Astrocyte of the cerebellum (primary cell): Measurements from ENCODE around the gene CMIP.

Source experiments
- DNase-seq: peaks from one replicate; pipeline ENCODE4 v3.0.0-alpha.2; 2011; ENCODE audit warnings: low read depth
- H3K4me3 ChIP-seq: 2 replicates; pipeline ENCODE4 v1.5.1; 2011; ENCODE audit warnings: mild to moderate bottlenecking, low read depth, low read length, moderate library complexity
- in situ Hi-C: cut with HindIII; loops from 2 replicates; pipeline ENCODE4 v1.10.0; 2017; ENCODE audit warnings: low sequenced_read_pairs
- TF ChIP-seq, protein P1 (sequence below): IDR thresholded peaks from 2 replicates; pipeline ENCODE4 v1.5.1; 2012; ENCODE audit warnings: low read length, low read depth, moderate library complexity, mild to moderate bottlenecking; ENCODE audit errors: missing control alignments

The CMIP gene

DNA sequence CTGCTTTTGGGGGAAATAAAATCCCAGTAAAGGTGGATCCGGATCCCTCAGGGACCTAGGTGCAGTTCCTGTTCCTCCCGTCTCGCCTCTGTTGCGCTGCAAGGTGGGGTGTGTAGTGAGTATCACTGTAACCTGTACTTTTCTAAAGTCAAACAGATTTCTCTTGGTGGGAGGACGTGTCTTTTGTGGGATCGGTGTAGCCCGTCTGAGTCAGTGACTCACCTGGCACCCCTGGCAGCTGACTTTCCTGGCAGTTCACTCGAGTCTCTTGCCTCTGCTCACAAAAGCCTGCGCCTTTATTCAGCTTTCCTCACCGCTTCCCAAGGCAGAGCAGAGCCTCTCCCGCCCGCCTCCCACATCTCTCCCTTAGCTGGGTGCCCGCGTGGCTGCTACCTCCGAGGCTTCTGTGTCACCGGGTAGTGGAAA lies 85.7 kb downstream of the CMIP start:
- in situ Hi-C loops = no loop called here
- DNase-seq = no peak
- no peak overlapping the region for H3K4me3 ChIP-seq
- TF ChIP-seq, protein P1, sequence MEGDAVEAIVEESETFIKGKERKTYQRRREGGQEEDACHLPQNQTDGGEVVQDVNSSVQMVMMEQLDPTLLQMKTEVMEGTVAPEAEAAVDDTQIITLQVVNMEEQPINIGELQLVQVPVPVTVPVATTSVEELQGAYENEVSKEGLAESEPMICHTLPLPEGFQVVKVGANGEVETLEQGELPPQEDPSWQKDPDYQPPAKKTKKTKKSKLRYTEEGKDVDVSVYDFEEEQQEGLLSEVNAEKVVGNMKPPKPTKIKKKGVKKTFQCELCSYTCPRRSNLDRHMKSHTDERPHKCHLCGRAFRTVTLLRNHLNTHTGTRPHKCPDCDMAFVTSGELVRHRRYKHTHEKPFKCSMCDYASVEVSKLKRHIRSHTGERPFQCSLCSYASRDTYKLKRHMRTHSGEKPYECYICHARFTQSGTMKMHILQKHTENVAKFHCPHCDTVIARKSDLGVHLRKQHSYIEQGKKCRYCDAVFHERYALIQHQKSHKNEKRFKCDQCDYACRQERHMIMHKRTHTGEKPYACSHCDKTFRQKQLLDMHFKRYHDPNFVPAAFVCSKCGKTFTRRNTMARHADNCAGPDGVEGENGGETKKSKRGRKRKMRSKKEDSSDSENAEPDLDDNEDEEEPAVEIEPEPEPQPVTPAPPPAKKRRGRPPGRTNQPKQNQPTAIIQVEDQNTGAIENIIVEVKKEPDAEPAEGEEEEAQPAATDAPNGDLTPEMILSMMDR = no peak

DNA sequence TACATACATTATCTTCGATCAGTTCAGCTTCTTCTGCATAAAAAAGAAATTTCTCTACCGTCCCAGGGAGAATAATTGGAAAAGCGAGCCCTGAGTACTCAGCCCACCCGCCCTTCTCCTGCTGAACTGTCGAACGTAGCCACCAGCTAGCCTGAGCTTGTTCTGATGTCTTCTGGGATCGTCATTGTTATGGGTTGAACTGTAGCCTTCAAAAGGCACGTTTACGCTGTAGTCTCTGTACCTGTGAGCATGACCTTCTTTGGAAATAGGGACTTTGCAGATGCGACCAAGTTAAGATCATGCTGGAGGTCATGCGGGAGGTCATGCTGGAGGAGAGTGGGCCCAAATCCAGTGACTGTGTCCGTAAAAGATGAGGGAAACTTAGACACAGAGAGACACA lies 86.2 kb downstream of the CMIP start:
- H3K4me3 ChIP-seq = no peak overlapping the region
- in situ Hi-C loops = no loop called here

DNA sequence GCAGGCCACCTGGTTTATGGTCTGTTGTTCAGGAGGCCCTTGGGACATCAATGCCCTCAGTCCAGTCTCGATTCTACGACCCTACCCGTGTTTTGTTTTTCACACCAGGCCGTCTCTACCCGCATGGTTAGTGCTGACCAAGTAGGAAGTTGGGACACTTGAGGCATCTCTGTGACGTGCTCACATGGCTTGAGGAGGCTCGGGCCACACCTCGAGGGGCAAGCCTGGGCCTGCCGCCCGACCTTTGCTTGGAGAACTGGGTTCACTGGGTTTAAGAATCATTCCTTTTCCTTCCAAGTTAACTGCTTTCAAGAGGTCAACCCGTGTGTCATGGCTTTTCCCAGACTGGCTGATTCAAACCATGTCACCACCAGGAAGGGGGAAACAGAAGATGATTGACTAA lies 86.8 kb downstream of the CMIP start:
- no peak for DNase-seq
- in situ Hi-C loops = no loop called here
- no peak overlapping the region for H3K4me3 ChIP-seq
- TF ChIP-seq, protein P1 = no peak

More for the DNA sequence above, 86.2 kb downstream of the CMIP start:
- TF ChIP-seq, protein P1 = no peak
- DNase-seq = no peak

DNA sequence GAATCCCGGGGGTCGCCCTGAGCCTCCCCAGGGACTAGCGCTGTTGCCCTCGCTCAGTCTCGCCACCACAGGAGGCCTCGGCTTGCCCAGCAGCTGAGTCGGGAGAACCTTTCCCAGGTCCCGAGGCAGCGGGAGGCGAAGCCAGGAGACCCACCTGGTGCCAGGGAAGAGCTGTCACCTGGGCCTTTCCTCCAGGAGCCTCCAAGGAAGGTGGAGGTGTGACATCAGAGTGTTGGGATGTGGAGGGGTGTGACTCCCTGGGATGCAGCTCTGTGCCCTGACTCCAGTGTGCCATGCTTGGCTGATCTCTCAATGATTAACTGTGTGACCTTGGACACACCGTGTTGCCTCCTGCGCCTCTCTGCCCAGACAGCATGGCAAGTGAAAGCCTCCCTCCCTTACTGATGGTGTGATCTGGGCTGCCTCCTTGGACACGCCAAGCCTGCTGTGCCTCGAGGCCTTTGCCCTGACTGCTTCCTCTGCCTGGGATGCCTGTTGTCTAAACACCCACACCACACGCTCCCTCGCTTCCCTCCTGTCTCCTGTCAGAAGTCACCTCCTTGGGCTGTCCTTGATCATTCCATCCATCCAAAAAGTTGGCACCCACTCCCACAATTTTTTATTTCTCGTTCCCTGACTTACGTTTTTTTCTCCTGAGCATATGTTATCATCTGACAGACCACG lies 88.0 kb downstream of the CMIP start:
- no peak overlapping the region for H3K4me3 ChIP-seq
- in situ Hi-C loops = no loop called here
- DNase-seq = no peak
- TF ChIP-seq, protein P1 = no peak

DNA sequence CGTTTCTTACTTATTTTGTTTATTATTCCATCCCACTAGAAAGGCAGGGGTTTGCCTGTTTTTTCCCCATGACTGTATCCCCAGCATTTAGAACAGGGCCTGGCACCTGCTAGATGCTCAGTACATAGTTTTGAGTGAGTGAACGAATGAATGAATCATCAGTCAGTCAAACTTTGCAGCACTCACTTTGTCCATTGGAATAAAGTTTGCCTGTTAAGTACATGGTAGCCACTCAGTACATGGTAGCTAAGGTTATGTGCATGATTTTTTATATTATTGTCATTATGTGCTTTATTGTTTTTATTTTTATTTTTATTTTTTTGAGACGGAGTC lies 88.5 kb downstream of the CMIP start:
- TF ChIP-seq, protein P1 = no peak
- DNase-seq = no peak
- H3K4me3 ChIP-seq = no peak overlapping the region
- in situ Hi-C loops = no loop called here

DNA sequence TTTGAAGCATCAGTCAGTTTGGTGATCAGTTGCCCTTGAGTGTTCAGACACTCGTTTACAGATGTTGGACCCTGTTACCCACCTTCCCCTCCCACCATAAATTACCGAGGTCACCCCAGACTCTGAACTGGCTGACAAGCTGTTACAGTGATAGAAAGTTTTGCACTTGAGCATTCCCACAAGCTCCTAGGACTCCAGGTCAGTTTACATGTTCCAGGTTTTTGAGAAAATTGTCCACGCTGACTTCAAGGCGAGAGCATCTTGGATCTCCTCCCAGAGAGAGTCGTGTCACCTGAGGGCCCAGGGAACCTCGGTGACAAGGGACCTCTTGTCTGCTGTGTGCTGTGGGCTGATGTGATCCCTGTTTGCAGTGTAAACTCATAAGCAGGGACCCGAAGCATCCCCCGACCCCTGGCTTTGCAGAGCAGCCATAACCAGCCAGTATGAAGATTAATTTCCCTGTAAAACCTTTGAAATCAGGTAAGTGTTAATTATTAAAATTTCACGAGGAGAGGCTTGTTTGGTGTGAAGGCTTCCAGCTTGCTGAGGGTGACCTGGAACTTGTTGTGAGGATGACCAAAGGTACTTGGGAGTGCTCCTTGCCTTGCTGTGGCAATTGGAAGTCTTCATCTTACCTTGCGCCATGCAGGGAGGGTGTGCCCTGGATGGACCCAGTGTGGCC lies 91.2 kb downstream of the CMIP start:
- in situ Hi-C loops = no loop called here
- TF ChIP-seq, protein P1 = no peak
- H3K4me3 ChIP-seq = no peak overlapping the region
- no peak for DNase-seq
